Naive thymus-derived CD8-positive, alpha-beta T cell (primary cell): Measurements from ENCODE around the gene TAS2R19. TPM values are rescaled to one million over a fixed set of nuclear protein-coding genes. Genes with fewer than 3 reads are reported as not detected.
A peak's percentile ranks its signal among the peaks of the same experiment; 100 is the strongest.

Experiments used
- ATAC-seq, 2 donors: fragments of 150-1000 bp; cut with Tn5 transposase in 1 of 2; sonication (Bioruptor Pico), chemical (Tn5 transposase) in 1 of 2; 1 replicate in 1 of 2; 2 replicates in 1 of 2; pipeline ENCODE4 v1.10.0; 2021; ENCODE audit warnings: mild to moderate bottlenecking in 2 of 2, moderate library complexity in 2 of 2
- POLR2A ChIA-PET: fragments of 350-600 bp; sonication (Branson Sonifier 250); formaldehyde crosslinking; loops from one replicate; lab custom pipeline; 2021; ENCODE audit warnings: antibody characterized with exemption; lab: Charles Lee
- DNase-seq, 10 donors: peaks; one replicate each; pipeline versions ENCODE4 v3.0.0 to v3.0.0-alpha.2; 2020 to 2022
- H3K27ac Mint-ChIP-seq, 10 donors: one replicate each; pipeline ENCODE4 v1.8.0; 2020 to 2022; ENCODE audit warnings: mild to moderate bottlenecking in 10 of 10, mixed read lengths in 10 of 10, moderate library complexity in 4 of 10, inconsistent platforms in 1 of 10
- H3K27me3 Mint-ChIP-seq, 5 donors: one replicate each; pipeline ENCODE4 v1.8.0; 2021 to 2022; ENCODE audit warnings: mixed read lengths in 5 of 5
- H3K36me3 Mint-ChIP-seq, 3 donors: one replicate each; pipeline ENCODE4 v1.8.0; 2020 to 2022; ENCODE audit warnings: mixed read lengths in 3 of 3, mild to moderate bottlenecking in 2 of 3, inconsistent platforms in 1 of 3
- H3K4me1 Mint-ChIP-seq, 4 donors: one replicate each; pipeline ENCODE4 v1.8.0; 2021 to 2022; ENCODE audit warnings: mixed read lengths in 4 of 4
- H3K4me3 Mint-ChIP-seq, 10 donors: one replicate each; pipeline ENCODE4 v1.8.0; 2020 to 2022; ENCODE audit warnings: mild to moderate bottlenecking in 10 of 10, mixed read lengths in 10 of 10, moderate library complexity in 6 of 10, inconsistent platforms in 1 of 10
- H3K9me3 Mint-ChIP-seq, 9 donors: one replicate each; pipeline ENCODE4 v1.8.0; 2020 to 2022; ENCODE audit warnings: mixed read lengths in 9 of 9, mild to moderate bottlenecking in 3 of 9, inconsistent platforms in 1 of 9, moderate library complexity in 1 of 9
- polyA plus RNA-seq, 3 donors: library from polyadenylated mRNA; unstranded; fragments of 300-500 nt; fragmentation: Illumina TruSeq; gene quantifications; one replicate each; pipeline ENCODE4 v1.2.3, GENCODE V29; 2021
- total RNA-seq, 8 experiments: library from RNA in 2 of 8; stranded (reverse) in 2 of 8; gene quantifications; one replicate each; pipeline ENCODE4 v1.2.3 and lab custom pipeline; 2021 to 2026

TAS2R19 gene
- total and polyA plus RNA-seq, 5 experiments from 2014 or later: 0.22 to 4.7 (median 3.9) TPM; not detected in 2

- ATAC-seq: peak; percentile 97 to 98
- peak overlapping the region in 4 of 10 donors; percentile 6 to 61 (median 48) for H3K27ac Mint-ChIP-seq
- peaks cover 0 to 3% (median 0%) of the 10 kb centered on the region in 5 donors for H3K27me3 Mint-ChIP-seq
- H3K9me3 Mint-ChIP-seq: no peaks in the 10 kb centered on the region
- DNase-seq: peak in 9 of 10 donors; percentile 21 to 93 (median 80)
- peak overlapping the region in 8 of 10 donors; percentile 20 to 62 (median 40) for H3K4me3 Mint-ChIP-seq
- H3K4me1 Mint-ChIP-seq: peaks cover 14 to 44% (median 36%) of the 10 kb centered on the region in 4 donors
- H3K36me3 Mint-ChIP-seq: peaks cover 0 to 2% (median 0%) of the 10 kb centered on the region in 3 donors
- POLR2A ChIA-PET: interaction anchor here (0.6 kb wide), 2 partner anchors 230 to 1927 kb away, joined by 4 to 5 read pairs; no protein-coding TSS in a partner anchor
These were observed 40.2 kb downstream of the TAS2R19 start for GRCh38 chr12:10982244-10982643.

- Mint-ChIP-seq H3K27me3 (peaks cover 0 to 2% (median 0%) of the 10 kb centered on the region in 5 donors), H3K36me3 (peaks cover 0 to 7% (median 3%) of the 10 kb centered on the region in 3 donors), H3K4me3 (no peak overlapping the region), H3K9me3 (no peaks in the 10 kb centered on the region), H3K27ac (peak overlapping the region in 1 of 10 donors; percentile 4), H3K4me1 (peaks cover 7 to 54% (median 11%) of the 10 kb centered on the region in 4 donors)
- DNase-seq (no peak), ATAC-seq (no peak)
- POLR2A ChIA-PET: no interaction called here
These were observed 47.5 kb downstream of the TAS2R19 start for GRCh38 chr12:10974965-10975364.

Other genes with a start within 250 kb of the TAS2R19 start
- gene TAS2R7, start 220.0 kb downstream of the TAS2R19 start, total RNA-seq: not detected
- not detected for gene TAS2R7, start 220.0 kb downstream of the TAS2R19 start, polyA plus RNA-seq
- gene TAS2R8, start 215.3 kb downstream of the TAS2R19 start, total RNA-seq: not detected
- not detected for gene TAS2R8, start 215.3 kb downstream of the TAS2R19 start, polyA plus RNA-seq
- gene TAS2R9, start 212.5 kb downstream of the TAS2R19 start, total RNA-seq: not detected
- not detected for gene TAS2R9, start 212.5 kb downstream of the TAS2R19 start, polyA plus RNA-seq
- 1 to 10 TPM; 1.3 TPM for gene TAS2R10, start 196.3 kb downstream of the TAS2R19 start, total RNA-seq
- not detected for gene TAS2R10, start 196.3 kb downstream of the TAS2R19 start, polyA plus RNA-seq
- gene PRR4, start 173.1 kb downstream of the TAS2R19 start, total RNA-seq: 1 to 10 TPM; 1.8 to 2.5 TPM
- gene PRR4, start 173.1 kb downstream of the TAS2R19 start, polyA plus RNA-seq: 1 to 10 TPM in 1 of 3 donors, under 1 TPM in 1, not detected in 1; 0.87 to 5.7 TPM
- 10 to 100 TPM; 20.8 to 27.1 TPM for gene PRH1, start 138.4 kb downstream of the TAS2R19 start, total RNA-seq
- 10 to 100 TPM in 2 of 3 donors, 1 to 10 TPM in 1; 7.0 to 20.8 (median 12.4) TPM for gene PRH1, start 138.4 kb downstream of the TAS2R19 start, polyA plus RNA-seq
- gene TAS2R13, start 113.1 kb downstream of the TAS2R19 start, total RNA-seq: 1 to 10 TPM; 1.2 to 1.5 TPM
- gene TAS2R13, start 113.1 kb downstream of the TAS2R19 start, polyA plus RNA-seq: not detected
- gene PRH2, start 93.4 kb downstream of the TAS2R19 start, total RNA-seq: not detected
- not detected for gene PRH2, start 93.4 kb downstream of the TAS2R19 start, polyA plus RNA-seq
- 1 to 10 TPM; 3.1 to 3.5 TPM for gene TAS2R14, start 83.4 kb downstream of the TAS2R19 start, total RNA-seq
- gene TAS2R14, start 83.4 kb downstream of the TAS2R19 start, polyA plus RNA-seq: 1 to 10 TPM in 1 of 3 donors, under 1 TPM in 2; 0.71 to 1.2 (median 0.74) TPM
- gene TAS2R50, start 35.7 kb downstream of the TAS2R19 start, total RNA-seq: 1 to 10 TPM; 1.2 TPM
- not detected for gene TAS2R50, start 35.7 kb downstream of the TAS2R19 start, polyA plus RNA-seq
- 1 to 10 TPM; 1.7 to 2.1 TPM for gene TAS2R20, start 24.3 kb downstream of the TAS2R19 start, total RNA-seq
- gene TAS2R20, start 24.3 kb downstream of the TAS2R19 start, polyA plus RNA-seq: under 1 TPM; 0.14 to 0.25 (median 0.15) TPM
- 1 to 10 TPM; 2.8 to 3.2 TPM for gene TAS2R31, start 8.8 kb upstream of the TAS2R19 start, total RNA-seq
- gene TAS2R31, start 8.8 kb upstream of the TAS2R19 start, polyA plus RNA-seq: under 1 TPM in 2 of 3 donors, not detected in 1; 0.22 to 0.39 TPM
- 1 to 10 TPM in 1 of 2 experiments, under 1 TPM in 1; 0.71 to 1.9 TPM for gene TAS2R46, start 39.7 kb upstream of the TAS2R19 start, total RNA-seq
- under 1 TPM in 1 of 3 donors, not detected in 2; 0.66 TPM for gene TAS2R46, start 39.7 kb upstream of the TAS2R19 start, polyA plus RNA-seq
- 1 to 10 TPM in 1 of 2 experiments, under 1 TPM in 1; 0.91 to 1.4 TPM for gene TAS2R43, start 69.7 kb upstream of the TAS2R19 start, total RNA-seq
- gene TAS2R43, start 69.7 kb upstream of the TAS2R19 start, polyA plus RNA-seq: not detected
- 1 to 10 TPM; 4.3 to 5.0 TPM for gene TAS2R30, start 112.0 kb upstream of the TAS2R19 start, total RNA-seq
- gene TAS2R30, start 112.0 kb upstream of the TAS2R19 start, polyA plus RNA-seq: not detected
- 10 to 100 TPM; 13.4 to 14.5 TPM for gene SMIM10L1, start 148.6 kb upstream of the TAS2R19 start, total RNA-seq
- 10 to 100 TPM in 2 of 3 donors, 1 to 10 TPM in 1; 7.6 to 14.0 (median 11.0) TPM for gene SMIM10L1, start 148.6 kb upstream of the TAS2R19 start, polyA plus RNA-seq
- gene TAS2R42, start 164.3 kb upstream of the TAS2R19 start, total RNA-seq: not detected
- gene TAS2R42, start 164.3 kb upstream of the TAS2R19 start, polyA plus RNA-seq: not detected
- gene PRB3, start 247.1 kb upstream of the TAS2R19 start, total RNA-seq: not detected
- under 1 TPM in 2 of 3 donors, not detected in 1; 0.22 to 0.75 TPM for gene PRB3, start 247.1 kb upstream of the TAS2R19 start, polyA plus RNA-seq